Right hindlimb (tissue), 1 donor: ENCODE results near the gene RUNX2.
A peak's percentile ranks its signal among the peaks of the same experiment; 100 is the strongest.

Experiments used
- DNase-seq: peaks from one replicate; pipeline ENCODE4 v3.0.0-alpha.2; 2018

Gene RUNX2

GRCh38 chr6:45563041-45563440 is 234.9 kb downstream of the RUNX2 start:
- DNase-seq: peak; percentile 59

- DNase-seq: no peak
Measured at GRCh38 chr6:45563844-45564243, 235.7 kb downstream of the RUNX2 start.

GRCh38 chr6:45566882-45567281 is 238.8 kb downstream of the RUNX2 start:
- no peak for DNase-seq

GRCh38 chr6:45567879-45568278 is 239.7 kb downstream of the RUNX2 start:
- no peak for DNase-seq

GRCh38 chr6:45568626-45569025 is 240.5 kb downstream of the RUNX2 start:
- no peak for DNase-seq

- no peak for DNase-seq
Measured at GRCh38 chr6:45569210-45569945, 241.2 kb downstream of the RUNX2 start.

- DNase-seq: no peak
Measured at GRCh38 chr6:45571159-45571558, 243.0 kb downstream of the RUNX2 start.

- no peak for DNase-seq
Measured at GRCh38 chr6:45572833-45573232, 244.7 kb downstream of the RUNX2 start.

- no peak for DNase-seq
Measured at GRCh38 chr6:45574014-45574461, 245.9 kb downstream of the RUNX2 start.

- DNase-seq: no peak
Measured at GRCh38 chr6:45574885-45575284, 246.8 kb downstream of the RUNX2 start.

- DNase-seq: no peak
Measured at GRCh38 chr6:45576648-45577624, 248.8 kb downstream of the RUNX2 start.

GRCh38 chr6:45577836-45578504 is 249.8 kb downstream of the RUNX2 start:
- DNase-seq: no peak

- DNase-seq: no peak
Measured at GRCh38 chr6:45584127-45584526, 256.0 kb downstream of the RUNX2 start.

GRCh38 chr6:45586216-45587171 is 258.4 kb downstream of the RUNX2 start:
- DNase-seq: peak; percentile 36

- DNase-seq: no peak
Measured at GRCh38 chr6:45587229-45588060, 259.3 kb downstream of the RUNX2 start.

- no peak for DNase-seq
Measured at GRCh38 chr6:45589367-45589766, 261.2 kb downstream of the RUNX2 start.

- no peak for DNase-seq
Measured at GRCh38 chr6:45590226-45590625, 262.1 kb downstream of the RUNX2 start.

- peak; percentile 83 for DNase-seq
Measured at GRCh38 chr6:45590696-45591184, 262.6 kb downstream of the RUNX2 start.

- DNase-seq: no peak
Measured at GRCh38 chr6:45591306-45591705, 263.2 kb downstream of the RUNX2 start.

- no peak for DNase-seq
Measured at GRCh38 chr6:45591890-45592289, 263.8 kb downstream of the RUNX2 start.

GRCh38 chr6:45592991-45593390 is 264.9 kb downstream of the RUNX2 start:
- DNase-seq: no peak
